SK-N-SH treated with all-trans-retinoic acid at 6 μM for 48 hours (cell line): ENCODE measurements around the gene MYCBPAP.

Experiments used
- ARNTL ChIP-seq: fragments of 450-650 bp; formaldehyde crosslinking; IDR thresholded peaks from 2 replicates; pipeline ENCODE4 v1.5.0; 2020; ENCODE audit warnings: low read depth, mild to moderate bottlenecking, moderate library complexity, borderline replicate concordance
- CREB5 ChIP-seq: fragments of 250-450 bp; sonication (Bioruptor Pico); IDR thresholded peaks from 2 replicates; pipeline ENCODE4 v1.5.1; 2020; ENCODE audit warnings: low read depth, mild to moderate bottlenecking, moderate library complexity
- GLIS3 ChIP-seq: fragments of 250-450 bp; sonication (Bioruptor Pico); IDR thresholded peaks from 2 replicates; pipeline ENCODE4 v1.5.0; 2020; ENCODE audit warnings: mild to moderate bottlenecking, moderate library complexity
- ISL1 ChIP-seq: fragments of 250-450 bp; sonication (Bioruptor Pico); IDR thresholded peaks from 2 replicates; pipeline ENCODE4 v2.1.2; 2022; ENCODE audit warnings: mild to moderate bottlenecking, moderate library complexity
- PATZ1 ChIP-seq: fragments of 250-450 bp; sonication (Bioruptor Pico); IDR thresholded peaks from 2 replicates; pipeline ENCODE4 v1.8.0; 2020; ENCODE audit warnings: mild to moderate bottlenecking, moderate library complexity, borderline replicate concordance
- PPARA ChIP-seq: fragments of 250-450 bp; sonication (Bioruptor Pico); IDR thresholded peaks from 2 replicates; pipeline ENCODE4 v1.5.0; 2020; ENCODE audit warnings: mild to moderate bottlenecking, borderline replicate concordance
- RARB ChIP-seq: fragments of 250-450 bp; sonication (Bioruptor Pico); IDR thresholded peaks from 2 replicates; pipeline ENCODE4 v1.8.0; 2021; ENCODE audit warnings: mild to moderate bottlenecking, moderate library complexity
- TCF4 ChIP-seq: fragments of 250-450 bp; sonication (Bioruptor Pico); IDR thresholded peaks from 2 replicates; pipeline ENCODE4 v1.8.0; 2021; ENCODE audit warnings: mild to moderate bottlenecking, moderate library complexity, borderline replicate concordance
- TOX ChIP-seq: fragments of 250-450 bp; sonication (Bioruptor Pico); IDR thresholded peaks from 2 replicates; pipeline ENCODE4 v1.8.0; 2021; ENCODE audit warnings: mild to moderate bottlenecking, moderate library complexity, borderline replicate concordance
- TSHZ2 ChIP-seq: fragments of 250-450 bp; sonication (Bioruptor Pico); IDR thresholded peaks from 2 replicates; pipeline ENCODE4 v1.5.0; 2020; ENCODE audit warnings: mild to moderate bottlenecking, moderate library complexity
- ZFP3 ChIP-seq: fragments of 250-450 bp; sonication (Bioruptor Pico); IDR thresholded peaks from 2 replicates; pipeline ENCODE4 v1.5.0; 2020; ENCODE audit warnings: mild to moderate bottlenecking, moderate library complexity
- ZFP30 ChIP-seq: fragments of 450-650 bp; formaldehyde crosslinking; IDR thresholded peaks from 2 replicates; pipeline ENCODE4 v1.5.0; 2022; ENCODE audit warnings: mild to moderate bottlenecking, moderate library complexity
- ZNF565 ChIP-seq: fragments of 450-650 bp; formaldehyde crosslinking; conservative IDR thresholded peaks from 2 replicates; pipeline ENCODE4 v1.5.0; 2020; ENCODE audit warnings: low read depth, mild to moderate bottlenecking, moderate library complexity
- ZNF8 ChIP-seq: fragments of 450-650 bp; formaldehyde crosslinking; IDR thresholded peaks from 2 replicates; pipeline ENCODE4 v1.5.0; 2020; ENCODE audit warnings: mild to moderate bottlenecking, moderate library complexity

GRCh38 chr17:50459756-50460155 is 48.5 kb upstream of the MYCBPAP start:
- no peak for TF ChIP-seq ZNF565
- TF ChIP-seq CREB5, result no peak
- no peak for TF ChIP-seq GLIS3 (CRISPR knock-in tag)
- no peak for TF ChIP-seq PATZ1 (CRISPR knock-in tag)
- TF ChIP-seq ISL1 (CRISPR knock-in tag), result no peak
- TF ChIP-seq RARB (CRISPR knock-in tag), result no peak
- no peak for TF ChIP-seq PPARA
- TF ChIP-seq TOX, result no peak
- no peak for TF ChIP-seq TSHZ2 (CRISPR knock-in tag)
- TF ChIP-seq ARNTL (CRISPR knock-in tag), result no peak
- no peak for TF ChIP-seq TCF4
- no peak for TF ChIP-seq ZFP3 (CRISPR knock-in tag)
- TF ChIP-seq ZFP30 (CRISPR knock-in tag), result no peak
- no peak for TF ChIP-seq ZNF8 (CRISPR knock-in tag)
